ENCODE measurements around the gene TRMT1L. TPM values are rescaled to one million over a fixed set of nuclear protein-coding genes. Genes with fewer than 3 reads are reported as not detected.

TRMT1L gene
- total RNA-seq, 4 donors from 2014 or later = 18.3 to 67.7 (median 20.9) TPM

GRCh38 chr1:185074307-185074706, 82.4 kb downstream of the TRMT1L start:
- H3K36me3 ChIP-seq = no peaks in the 10 kb centered on the region
- TF ChIP-seq CTCF (IDR thresholded peaks at IDR 0.05) (no peak), POLR2AphosphoS5 (IDR thresholded peaks at IDR 0.05) (no peak), POLR2A (IDR thresholded peaks at IDR 0.05) (no peak), EP300 (IDR thresholded peaks at IDR 0.05; ENCODE audit: low read depth) (no peak)
- no peak for DNase-seq
- no peaks in the 10 kb centered on the region for H3K9me3 ChIP-seq
- no peak overlapping the region for H3K4me3 ChIP-seq
- intact Hi-C loops (cut with DNase I; ENCODE audit: low total_unique reads) (no loop called here), in situ Hi-C loops (cut with MboI; ENCODE audit: low pct_ligation_motif_present in 1 of 4, low pct_unique_long_range_greater_than_20kb in 1 of 4, low sequenced_read_pairs in 3 of 4) (no loop called here)
- no peaks in the 10 kb centered on the region for H3K27me3 ChIP-seq
- H3K4me1 ChIP-seq = no peaks in the 10 kb centered on the region
- H3K27ac ChIP-seq = no peak overlapping the region

- DNase-seq = no peak
- WGBS, 2 donors (ENCODE audit: low coverage in 1 of 2) = 90% methylated on average over 2 of the region's 2 CpGs; no CpG with 5 or more reads in 1 of the 2 donors
- Histone ChIP-seq H3K4me1 (no peaks in the 10 kb centered on the region), H3K36me3 (no peaks in the 10 kb centered on the region), H3K4me3 (no peak overlapping the region), H3K27ac (no peak overlapping the region), H3K27me3 (no peaks in the 10 kb centered on the region), H3K9me3 (no peaks in the 10 kb centered on the region)
- TF ChIP-seq POLR2AphosphoS5 (IDR thresholded peaks at IDR 0.05) (no peak), CTCF (IDR thresholded peaks at IDR 0.05) (no peak), EP300 (IDR thresholded peaks at IDR 0.05; ENCODE audit: low read depth) (no peak), POLR2A (IDR thresholded peaks at IDR 0.05) (no peak)
- in situ Hi-C loops (cut with MboI; ENCODE audit: low pct_ligation_motif_present in 1 of 4, low pct_unique_long_range_greater_than_20kb in 1 of 4, low sequenced_read_pairs in 3 of 4) = no loop called here
- intact Hi-C loops (cut with DNase I; ENCODE audit: low total_unique reads) = no loop called here
Measured at GRCh38 chr1:185073725-185074124, 83.0 kb downstream of the TRMT1L start.

DNA sequence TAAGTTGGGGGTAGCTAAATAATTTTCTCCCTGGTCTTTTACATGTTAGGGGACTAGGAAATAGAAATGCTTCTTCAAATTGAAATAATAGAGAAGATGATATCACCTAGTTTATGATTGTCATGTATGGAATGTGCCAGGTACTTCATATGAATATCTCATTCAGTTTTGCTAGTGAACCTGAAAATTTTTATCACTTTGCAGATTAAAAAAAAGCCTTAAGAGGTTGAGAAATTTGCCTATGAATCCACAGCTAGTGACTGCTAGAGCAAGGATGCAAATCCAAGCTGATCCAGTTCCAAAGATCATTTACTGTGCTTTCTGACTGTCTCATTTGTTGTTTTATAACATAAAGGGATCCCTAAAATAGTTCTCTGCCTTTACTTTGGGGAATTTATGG, 86.7 kb downstream of the TRMT1L start:
- Histone ChIP-seq H3K4me3 (no peak overlapping the region), H3K27me3 (no peaks in the 10 kb centered on the region), H3K27ac (no peak overlapping the region), H3K4me1 (peaks cover 0 to 10% (median 3%) of the 10 kb centered on the region in 4 donors), H3K36me3 (no peaks in the 10 kb centered on the region), H3K9me3 (no peaks in the 10 kb centered on the region)
- intact Hi-C loops (cut with DNase I; ENCODE audit: low total_unique reads) = no loop called here
- TF ChIP-seq POLR2AphosphoS5 (IDR thresholded peaks at IDR 0.05) (no peak), CTCF (IDR thresholded peaks at IDR 0.05) (no peak)
- DNase-seq = no peak
- in situ Hi-C loops (cut with MboI; ENCODE audit: low pct_ligation_motif_present in 1 of 4, low pct_unique_long_range_greater_than_20kb in 1 of 4, low sequenced_read_pairs in 3 of 4) = no loop called here

- H3K9me3 ChIP-seq = no peaks in the 10 kb centered on the region
- TF ChIP-seq CTCF (IDR thresholded peaks at IDR 0.05) = no peak
- TF ChIP-seq POLR2A (IDR thresholded peaks at IDR 0.05) = no peak
- TF ChIP-seq POLR2AphosphoS5 (IDR thresholded peaks at IDR 0.05) = no peak
- TF ChIP-seq EP300 (IDR thresholded peaks at IDR 0.05; ENCODE audit: low read depth) = no peak
- 84% methylated on average over 4 of the region's 4 CpGs; no CpG with 5 or more reads in 1 of the 2 donors for WGBS, 2 donors (ENCODE audit: low coverage in 1 of 2)
- DNase-seq = no peak
- peaks cover 0 to 10% (median 3%) of the 10 kb centered on the region in 4 donors for H3K4me1 ChIP-seq
- no peak overlapping the region for H3K4me3 ChIP-seq
- in situ Hi-C loops (cut with MboI; ENCODE audit: low pct_ligation_motif_present in 1 of 4, low pct_unique_long_range_greater_than_20kb in 1 of 4, low sequenced_read_pairs in 3 of 4) (no loop called here), intact Hi-C loops (cut with DNase I; ENCODE audit: low total_unique reads) (no loop called here)
- H3K36me3 ChIP-seq = no peaks in the 10 kb centered on the region
- no peaks in the 10 kb centered on the region for H3K27me3 ChIP-seq
- H3K27ac ChIP-seq = no peak overlapping the region
Measured at GRCh38 chr1:185069202-185069772, 87.5 kb downstream of the TRMT1L start.
